ENCODE results near the gene MLF2.
"Not testable (repeated sequence)": the region's sequence is repeated elsewhere in the genome, so short reads cannot be mapped to it uniquely, and the experiment has no call there.

The MLF2 gene

GRCh38 chr12:6734506-6735387 lies 18.2 kb downstream of the MLF2 start:
- H3K4me3 ChIP-seq (ENCODE audit: low read length in 2 of 2), result no peak overlapping the region
- H3K27me3 ChIP-seq (ENCODE audit: control insufficient read depth in 2 of 2, insufficient read depth in 2 of 2, low read length in 2 of 2), result no peaks in the 10 kb centered on the region
- H3K36me3 ChIP-seq (ENCODE audit: control insufficient read depth in 2 of 2, insufficient read depth in 2 of 2, low read length in 2 of 2), result peaks cover 20 to 29% of the 10 kb centered on the region in 2 donors
- no peaks in the 10 kb centered on the region for H3K4me1 ChIP-seq (ENCODE audit: control insufficient read depth in 2 of 2, insufficient read depth in 2 of 2, low read length in 2 of 2)
- H3K27ac ChIP-seq (ENCODE audit: low read depth in 2 of 2, low read length in 2 of 2), result no peak overlapping the region
- no peaks in the 10 kb centered on the region for H3K9me3 ChIP-seq (ENCODE audit: control insufficient read depth in 2 of 2, low read length in 2 of 2)
- no peak overlapping the region for H3K9ac ChIP-seq (ENCODE audit: low read depth in 1 of 2, low read length in 2 of 2)

- no peaks in the 10 kb centered on the region for H3K9me3 ChIP-seq (ENCODE audit: control insufficient read depth in 2 of 2, low read length in 2 of 2)
- H3K4me1 ChIP-seq (ENCODE audit: control insufficient read depth in 2 of 2, insufficient read depth in 2 of 2, low read length in 2 of 2), result no peaks in the 10 kb centered on the region
- no peaks in the 10 kb centered on the region for H3K27me3 ChIP-seq (ENCODE audit: control insufficient read depth in 2 of 2, insufficient read depth in 2 of 2, low read length in 2 of 2)
- no peak overlapping the region for H3K4me3 ChIP-seq (ENCODE audit: low read length in 2 of 2)
- H3K9ac ChIP-seq (ENCODE audit: low read depth in 1 of 2, low read length in 2 of 2), result no peak overlapping the region
- no peak overlapping the region for H3K27ac ChIP-seq (ENCODE audit: low read depth in 2 of 2, low read length in 2 of 2)
- H3K36me3 ChIP-seq (ENCODE audit: control insufficient read depth in 2 of 2, insufficient read depth in 2 of 2, low read length in 2 of 2), result peaks cover 43 to 45% of the 10 kb centered on the region in 2 donors
Measured at GRCh38 chr12:6730169-6730568, 22.8 kb downstream of the MLF2 start.

- H3K27ac ChIP-seq (ENCODE audit: low read depth in 2 of 2, low read length in 2 of 2), result no peak overlapping the region
- H3K9ac ChIP-seq (ENCODE audit: low read depth in 1 of 2, low read length in 2 of 2), result no peak overlapping the region
- H3K4me3 ChIP-seq (ENCODE audit: low read length in 2 of 2), result no peak overlapping the region
- H3K36me3 ChIP-seq (ENCODE audit: control insufficient read depth in 2 of 2, insufficient read depth in 2 of 2, low read length in 2 of 2), result peaks cover 37 to 43% of the 10 kb centered on the region in 2 donors
- no peaks in the 10 kb centered on the region for H3K27me3 ChIP-seq (ENCODE audit: control insufficient read depth in 2 of 2, insufficient read depth in 2 of 2, low read length in 2 of 2)
- H3K9me3 ChIP-seq (ENCODE audit: control insufficient read depth in 2 of 2, low read length in 2 of 2), result no peaks in the 10 kb centered on the region
- peaks cover 6% of the 10 kb centered on the region in 2 donors for H3K4me1 ChIP-seq (ENCODE audit: control insufficient read depth in 2 of 2, insufficient read depth in 2 of 2, low read length in 2 of 2)
Measured at GRCh38 chr12:6729186-6729585, 23.8 kb downstream of the MLF2 start.

DNA sequence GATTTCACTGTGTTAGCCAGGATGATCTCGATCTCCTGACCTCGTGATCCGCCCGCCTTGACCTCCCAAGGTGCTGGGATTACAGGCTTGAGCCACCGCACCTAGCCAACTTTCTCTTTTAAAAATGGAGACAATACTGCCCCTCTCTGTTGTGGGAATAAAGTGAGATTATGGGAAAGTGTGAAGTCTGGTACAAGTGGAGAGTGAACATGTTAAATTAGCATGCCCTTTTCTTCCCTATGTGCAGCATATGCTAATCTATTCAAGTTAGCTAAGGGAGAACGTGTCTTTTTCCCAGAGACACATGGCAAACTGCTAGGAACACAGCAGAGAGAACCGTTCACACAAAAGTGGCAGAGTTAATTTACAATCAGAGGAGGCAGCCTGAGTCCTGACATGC lies 27.6 kb downstream of the MLF2 start:
- no peak overlapping the region for H3K9ac ChIP-seq (ENCODE audit: low read depth in 1 of 2, low read length in 2 of 2)
- H3K27ac ChIP-seq (ENCODE audit: low read depth in 2 of 2, low read length in 2 of 2), result no peak overlapping the region
- H3K4me3 ChIP-seq (ENCODE audit: low read length in 2 of 2), result no peak overlapping the region

DNA sequence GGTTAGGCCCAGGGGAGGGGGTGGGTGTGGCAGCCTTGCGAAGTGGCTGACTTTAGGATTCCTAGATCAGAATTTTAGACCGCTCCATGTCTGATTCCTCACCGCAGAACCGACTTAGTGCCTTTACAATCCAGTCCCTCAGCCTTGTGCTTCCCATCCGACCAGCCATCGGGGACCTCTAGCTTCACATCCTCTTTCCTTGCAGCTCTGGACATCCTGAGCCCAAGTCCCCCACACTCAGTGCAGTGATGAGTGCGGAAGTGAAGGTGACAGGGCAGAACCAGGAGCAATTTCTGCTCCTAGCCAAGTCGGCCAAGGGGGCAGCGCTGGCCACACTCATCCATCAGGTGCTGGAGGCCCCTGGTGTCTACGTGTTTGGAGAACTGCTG lies 28.5 kb downstream of the MLF2 start:
- H3K9ac ChIP-seq (ENCODE audit: low read depth in 1 of 2, low read length in 2 of 2), result peak overlapping the region; percentile 70 to 75
- H3K4me1 ChIP-seq (ENCODE audit: control insufficient read depth in 2 of 2, insufficient read depth in 2 of 2, low read length in 2 of 2), result peaks cover 6% of the 10 kb centered on the region in 2 donors
- peak overlapping the region; percentile 81 to 83 for H3K4me3 ChIP-seq (ENCODE audit: low read length in 2 of 2)
- peak overlapping the region; percentile 87 to 90 for H3K27ac ChIP-seq (ENCODE audit: low read depth in 2 of 2, low read length in 2 of 2)
- no peaks in the 10 kb centered on the region for H3K27me3 ChIP-seq (ENCODE audit: control insufficient read depth in 2 of 2, insufficient read depth in 2 of 2, low read length in 2 of 2)
- no peaks in the 10 kb centered on the region for H3K9me3 ChIP-seq (ENCODE audit: control insufficient read depth in 2 of 2, low read length in 2 of 2)
- peaks cover 14 to 20% of the 10 kb centered on the region in 2 donors for H3K36me3 ChIP-seq (ENCODE audit: control insufficient read depth in 2 of 2, insufficient read depth in 2 of 2, low read length in 2 of 2)

More for the DNA sequence above, 27.6 kb downstream of the MLF2 start:
- H3K36me3 ChIP-seq (ENCODE audit: control insufficient read depth in 2 of 2, insufficient read depth in 2 of 2, low read length in 2 of 2), result peaks cover 22 to 28% of the 10 kb centered on the region in 2 donors
- H3K4me1 ChIP-seq (ENCODE audit: control insufficient read depth in 2 of 2, insufficient read depth in 2 of 2, low read length in 2 of 2), result peaks cover 6% of the 10 kb centered on the region in 2 donors
- H3K9me3 ChIP-seq (ENCODE audit: control insufficient read depth in 2 of 2, low read length in 2 of 2), result no peaks in the 10 kb centered on the region
- no peaks in the 10 kb centered on the region for H3K27me3 ChIP-seq (ENCODE audit: control insufficient read depth in 2 of 2, insufficient read depth in 2 of 2, low read length in 2 of 2)

DNA sequence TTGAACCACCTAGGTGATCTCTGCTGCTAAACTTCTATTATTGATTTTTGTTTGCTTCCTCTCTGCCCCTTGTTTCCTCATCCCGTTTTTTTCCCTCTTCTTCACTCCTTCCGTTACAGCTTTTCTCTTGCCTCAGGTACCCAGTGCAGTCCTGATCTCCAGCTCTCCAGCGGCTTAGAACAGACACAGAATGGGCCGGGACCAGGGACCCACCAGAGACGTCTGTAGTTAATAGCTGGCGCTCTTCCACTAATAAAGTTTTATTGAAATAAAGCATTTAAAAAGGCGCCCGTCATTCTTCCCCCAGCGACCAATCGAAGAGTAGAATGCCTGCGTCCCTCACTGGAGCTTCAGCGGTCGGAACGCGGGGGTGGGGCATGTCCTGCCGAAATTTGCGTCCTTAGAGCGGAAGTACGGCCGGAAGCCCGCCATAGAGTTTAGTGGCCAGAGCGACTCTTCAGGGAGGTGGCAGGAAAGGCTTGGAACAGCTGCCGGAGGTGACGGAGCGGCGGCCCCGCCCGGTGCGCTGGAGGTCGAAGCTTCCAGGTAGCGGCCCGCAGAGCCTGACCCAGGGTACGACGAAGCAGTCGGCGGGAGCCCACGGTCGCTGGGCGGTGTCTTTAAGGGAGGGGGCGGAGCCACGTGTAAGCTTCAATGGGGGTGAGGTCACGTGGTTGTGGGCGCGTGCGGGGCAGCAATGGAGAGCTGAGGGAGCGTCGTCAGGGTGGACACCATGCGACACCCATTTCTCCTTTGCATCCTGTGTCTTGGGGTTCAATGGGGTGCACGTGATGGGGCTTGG lies 29.1 kb downstream of the MLF2 start, which contains the start of gene COPS7A:
Gene COPS7A (plus strand): TSS at position 440 of the 802 bp plus-strand sequence. CDS start 611 bp downstream, outside the sequence.
- Histone ChIP-seq H3K9ac (ENCODE audit: low read depth in 1 of 2, low read length in 2 of 2) (peak within 1 kb of the TSS; percentile 70 to 75), H3K9me3 (ENCODE audit: control insufficient read depth in 2 of 2, low read length in 2 of 2) (no peaks in the 10 kb centered on the region), H3K27ac (ENCODE audit: low read depth in 2 of 2, low read length in 2 of 2) (peak within 1 kb of the TSS; percentile 87 to 90), H3K27me3 (ENCODE audit: control insufficient read depth in 2 of 2, insufficient read depth in 2 of 2, low read length in 2 of 2) (no peaks in the 10 kb centered on the region), H3K4me3 (ENCODE audit: low read length in 2 of 2) (peak within 1 kb of the TSS; percentile 81 to 83), H3K4me1 (ENCODE audit: control insufficient read depth in 2 of 2, insufficient read depth in 2 of 2, low read length in 2 of 2) (peaks cover 6% of the 10 kb centered on the region in 2 donors), H3K36me3 (ENCODE audit: control insufficient read depth in 2 of 2, insufficient read depth in 2 of 2, low read length in 2 of 2) (peaks cover 9 to 14% of the 10 kb centered on the region in 2 donors)

GRCh38 chr12:6722863-6723262 lies 30.1 kb downstream of the MLF2 start:
- Histone ChIP-seq H3K9me3 (ENCODE audit: control insufficient read depth in 2 of 2, low read length in 2 of 2) (no peaks in the 10 kb centered on the region), H3K27me3 (ENCODE audit: control insufficient read depth in 2 of 2, insufficient read depth in 2 of 2, low read length in 2 of 2) (no peaks in the 10 kb centered on the region), H3K27ac (ENCODE audit: low read depth in 2 of 2, low read length in 2 of 2) (no peak overlapping the region), H3K4me1 (ENCODE audit: control insufficient read depth in 2 of 2, insufficient read depth in 2 of 2, low read length in 2 of 2) (peaks cover 6% of the 10 kb centered on the region in 2 donors), H3K36me3 (ENCODE audit: control insufficient read depth in 2 of 2, insufficient read depth in 2 of 2, low read length in 2 of 2) (peaks cover 4 to 6% of the 10 kb centered on the region in 2 donors), H3K9ac (ENCODE audit: low read depth in 1 of 2, low read length in 2 of 2) (no peak overlapping the region), H3K4me3 (ENCODE audit: low read length in 2 of 2) (no peak overlapping the region)

DNA sequence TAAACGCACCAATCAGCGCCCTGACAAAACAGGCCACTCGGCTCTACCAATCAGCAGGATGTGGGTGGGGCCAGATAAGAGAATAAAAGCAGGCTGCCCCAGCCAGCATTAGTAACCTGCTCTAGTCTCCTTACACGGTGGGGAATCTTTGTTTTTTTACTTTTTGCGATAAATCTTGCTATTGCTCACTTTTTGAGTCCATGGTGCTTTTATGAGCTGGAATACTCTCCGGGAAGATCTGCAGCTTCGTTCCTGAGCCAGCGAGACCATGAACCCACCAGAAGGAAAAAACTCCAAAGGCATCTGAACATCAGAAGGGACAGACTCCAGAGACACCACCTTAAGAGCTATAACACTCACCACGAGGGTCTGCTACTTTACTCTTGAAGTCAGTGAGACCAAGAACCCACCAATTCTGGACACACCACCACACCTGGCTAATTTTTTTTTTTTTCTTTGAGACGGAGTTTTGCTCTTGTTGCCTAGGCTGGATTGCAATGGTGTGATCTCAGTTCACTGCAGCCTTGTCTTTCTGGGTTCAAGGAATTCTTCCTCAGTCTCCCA lies 36.0 kb downstream of the MLF2 start:
- H3K36me3 ChIP-seq (ENCODE audit: control insufficient read depth in 2 of 2, insufficient read depth in 2 of 2, low read length in 2 of 2), result no peaks in the 10 kb centered on the region
- H3K4me1 ChIP-seq (ENCODE audit: control insufficient read depth in 2 of 2, insufficient read depth in 2 of 2, low read length in 2 of 2), result no peaks in the 10 kb centered on the region
- no peak overlapping the region for H3K27ac ChIP-seq (ENCODE audit: low read depth in 2 of 2, low read length in 2 of 2)
- peaks cover 0 to 3% of the 10 kb centered on the region in 2 donors for H3K27me3 ChIP-seq (ENCODE audit: control insufficient read depth in 2 of 2, insufficient read depth in 2 of 2, low read length in 2 of 2)
- H3K9me3 ChIP-seq (ENCODE audit: control insufficient read depth in 2 of 2, low read length in 2 of 2), result no peaks in the 10 kb centered on the region
- H3K4me3 ChIP-seq (ENCODE audit: low read length in 2 of 2), result no peak overlapping the region
- H3K9ac ChIP-seq (ENCODE audit: low read depth in 1 of 2, low read length in 2 of 2), result no peak overlapping the region

- H3K27ac ChIP-seq (ENCODE audit: low read depth in 2 of 2, low read length in 2 of 2); H3K9me3 ChIP-seq (ENCODE audit: control insufficient read depth in 2 of 2, low read length in 2 of 2); H3K4me1 ChIP-seq (ENCODE audit: control insufficient read depth in 2 of 2, insufficient read depth in 2 of 2, low read length in 2 of 2); H3K36me3 ChIP-seq (ENCODE audit: control insufficient read depth in 2 of 2, insufficient read depth in 2 of 2, low read length in 2 of 2); H3K27me3 ChIP-seq (ENCODE audit: control insufficient read depth in 2 of 2, insufficient read depth in 2 of 2, low read length in 2 of 2); H3K9ac ChIP-seq (ENCODE audit: low read depth in 1 of 2, low read length in 2 of 2); H3K4me3 ChIP-seq (ENCODE audit: low read length in 2 of 2): not testable (repeated sequence)
Measured at GRCh38 chr12:6716031-6716873, 36.7 kb downstream of the MLF2 start.

All from mucosa of rectum (tissue), 2 donors.